ENCODE data around the gene ETF1.

Gene ETF1

DNA sequence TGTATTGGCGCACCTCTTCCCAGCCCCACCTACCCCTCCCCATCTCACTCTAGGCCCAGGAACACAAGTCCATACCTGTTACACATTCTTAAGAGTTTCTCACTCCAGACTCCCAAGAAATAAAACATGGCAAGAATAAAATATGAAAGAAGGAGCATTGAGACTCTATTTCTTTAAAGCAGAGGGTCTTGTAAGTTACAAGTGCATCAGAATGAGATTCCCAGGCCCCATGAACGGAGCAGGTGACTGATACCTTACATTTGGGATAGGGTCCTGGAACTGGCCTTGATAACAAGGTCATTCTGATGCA lies 72.0 kb downstream of the ETF1 start:
- peaks cover 14% of the 10 kb centered on the region for H3K4me1 ChIP-seq (ENCODE audit: control insufficient read depth, insufficient read depth, low read length, poor library complexity, severe bottlenecking)
- no peak overlapping the region for H3K4me3 ChIP-seq (ENCODE audit: insufficient read depth, low read depth, low read length, poor library complexity, severe bottlenecking)

DNA sequence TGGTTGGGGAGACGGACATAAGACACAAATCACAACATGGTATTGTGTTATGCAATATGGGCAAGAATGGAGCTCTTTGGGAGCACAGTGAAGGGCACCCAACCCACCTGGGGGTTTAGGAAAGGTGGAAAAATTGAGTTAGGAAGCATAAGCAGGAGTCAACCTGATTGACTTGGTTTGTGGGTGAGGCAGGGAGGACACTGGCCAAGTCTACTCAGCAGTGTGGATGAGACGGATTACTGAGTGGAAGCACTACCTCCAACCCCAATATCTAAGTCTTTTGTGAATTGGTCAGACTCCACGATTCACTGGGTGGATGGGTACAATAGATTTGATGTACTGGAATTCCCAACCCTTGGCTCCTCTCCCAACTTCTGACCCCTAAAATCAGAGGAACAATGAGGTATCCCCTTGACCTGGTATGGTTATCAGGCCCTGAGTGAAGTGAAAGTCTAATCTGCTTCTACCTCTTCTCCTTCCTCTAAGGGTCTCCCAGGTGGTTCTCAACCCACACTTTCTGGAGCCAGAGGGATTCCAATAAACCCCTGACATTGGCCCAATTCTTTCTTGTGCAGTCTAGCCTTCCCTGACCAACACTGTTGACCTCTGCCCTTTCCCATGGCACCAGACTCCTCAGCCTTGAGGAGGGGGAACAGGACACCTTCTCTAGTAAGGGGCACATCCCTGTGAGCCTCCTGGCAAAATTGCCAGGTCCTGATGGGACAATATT lies 72.5 kb downstream of the ETF1 start:
- no peaks in the 10 kb centered on the region for H3K9me3 ChIP-seq (ENCODE audit: control insufficient read depth, low read length)
- no peak overlapping the region for H3K27ac ChIP-seq (ENCODE audit: insufficient read depth, low read length, poor library complexity, severe bottlenecking)
- H3K36me3 ChIP-seq (ENCODE audit: control insufficient read depth, insufficient read depth, low read length) = no peaks in the 10 kb centered on the region
- peaks cover 15% of the 10 kb centered on the region for H3K4me1 ChIP-seq (ENCODE audit: control insufficient read depth, insufficient read depth, low read length, poor library complexity, severe bottlenecking)
- H3K27me3 ChIP-seq (replicated peaks; ENCODE audit: control insufficient read depth, insufficient read depth, low read length, poor library complexity, severe bottlenecking) = no peaks in the 10 kb centered on the region
- no peak for DNase-seq
- no peak overlapping the region for H3K4me3 ChIP-seq (ENCODE audit: insufficient read depth, low read depth, low read length, poor library complexity, severe bottlenecking)

More for the DNA sequence above, 72.0 kb downstream of the ETF1 start:
- DNase-seq = no peak
- H3K9me3 ChIP-seq (ENCODE audit: control insufficient read depth, low read length) = no peaks in the 10 kb centered on the region
- H3K36me3 ChIP-seq (ENCODE audit: control insufficient read depth, insufficient read depth, low read length) = no peaks in the 10 kb centered on the region
- no peak overlapping the region for H3K27ac ChIP-seq (ENCODE audit: insufficient read depth, low read length, poor library complexity, severe bottlenecking)
- no peaks in the 10 kb centered on the region for H3K27me3 ChIP-seq (replicated peaks; ENCODE audit: control insufficient read depth, insufficient read depth, low read length, poor library complexity, severe bottlenecking)

DNA sequence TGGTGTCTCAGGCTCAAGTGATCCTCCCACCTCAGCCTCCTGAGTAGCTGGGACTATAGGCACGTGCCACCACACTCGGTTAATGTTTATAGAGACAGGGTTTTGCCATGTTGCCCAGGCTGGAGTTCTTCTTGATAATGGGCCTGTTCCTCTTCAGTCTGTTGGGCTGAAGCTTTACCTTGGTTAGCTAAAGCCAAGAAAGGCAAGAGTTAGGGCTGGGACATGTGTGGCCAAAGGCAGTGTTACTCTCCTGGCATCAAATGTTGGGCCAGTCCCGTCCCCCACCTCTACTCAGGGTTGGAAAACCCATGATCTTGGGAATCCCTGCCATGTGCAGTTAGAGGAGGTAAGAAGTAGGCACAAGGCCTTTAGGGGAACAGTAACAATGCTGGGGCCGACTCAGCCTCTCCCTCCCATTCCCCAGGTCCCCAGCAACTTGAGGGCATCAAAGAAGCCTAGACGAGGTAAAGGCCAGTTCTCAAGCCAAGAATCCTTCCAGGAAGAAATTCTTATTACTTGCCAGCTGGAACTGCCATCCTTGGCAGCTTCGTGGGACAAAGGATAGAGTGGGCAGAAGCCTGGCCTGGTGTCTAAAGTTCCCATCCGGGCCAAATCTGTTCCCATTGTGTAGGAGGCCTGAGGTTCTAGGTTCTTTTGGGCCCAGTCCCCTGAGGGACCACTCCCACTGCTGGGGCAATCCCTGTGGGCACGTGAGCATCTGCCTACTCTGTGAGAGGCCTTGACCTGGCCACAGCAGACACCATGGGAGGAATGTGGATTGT lies 73.3 kb downstream of the ETF1 start:
- no peaks in the 10 kb centered on the region for H3K27me3 ChIP-seq (replicated peaks; ENCODE audit: control insufficient read depth, insufficient read depth, low read length, poor library complexity, severe bottlenecking)

DNA sequence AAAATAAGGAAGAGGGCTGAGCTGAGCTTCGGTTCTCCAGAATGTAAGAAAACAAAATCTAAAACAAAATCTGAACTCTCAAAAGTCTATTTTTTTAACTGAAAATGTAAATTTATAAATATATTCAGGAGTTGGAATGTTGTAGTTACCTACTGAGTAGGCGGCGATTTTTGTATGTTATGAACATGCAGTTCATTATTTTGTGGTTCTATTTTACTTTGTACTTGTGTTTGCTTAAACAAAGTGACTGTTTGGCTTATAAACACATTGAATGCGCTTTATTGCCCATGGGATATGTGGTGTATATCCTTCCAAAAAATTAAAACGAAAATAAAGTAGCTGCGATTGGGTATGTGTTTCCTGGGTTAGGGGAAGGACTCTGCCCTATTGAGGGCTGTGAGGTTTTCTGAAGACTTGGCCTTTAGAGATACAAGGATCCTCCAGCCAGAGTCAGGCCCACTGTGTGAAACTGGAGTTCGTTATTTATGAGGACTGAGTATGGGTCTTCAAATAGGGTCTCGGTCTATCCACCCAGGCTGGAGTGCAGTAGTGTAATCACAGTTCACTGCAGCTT lies 74.0 kb downstream of the ETF1 start:
- H3K27me3 ChIP-seq (replicated peaks; ENCODE audit: control insufficient read depth, insufficient read depth, low read length, poor library complexity, severe bottlenecking) = no peaks in the 10 kb centered on the region
- no peak overlapping the region for H3K4me3 ChIP-seq (ENCODE audit: insufficient read depth, low read depth, low read length, poor library complexity, severe bottlenecking)
- H3K9me3 ChIP-seq (ENCODE audit: control insufficient read depth, low read length) = no peaks in the 10 kb centered on the region
- H3K27ac ChIP-seq (ENCODE audit: insufficient read depth, low read length, poor library complexity, severe bottlenecking) = no peak overlapping the region
- no peaks in the 10 kb centered on the region for H3K36me3 ChIP-seq (ENCODE audit: control insufficient read depth, insufficient read depth, low read length)
- no peak for DNase-seq
- peaks cover 15% of the 10 kb centered on the region for H3K4me1 ChIP-seq (ENCODE audit: control insufficient read depth, insufficient read depth, low read length, poor library complexity, severe bottlenecking)

More for the DNA sequence above, 73.3 kb downstream of the ETF1 start:
- peak in 1 of 3 donors; percentile 21 for DNase-seq
- Histone ChIP-seq H3K9me3 (ENCODE audit: control insufficient read depth, low read length) (no peaks in the 10 kb centered on the region), H3K4me3 (ENCODE audit: insufficient read depth, low read depth, low read length, poor library complexity, severe bottlenecking) (no peak overlapping the region), H3K4me1 (ENCODE audit: control insufficient read depth, insufficient read depth, low read length, poor library complexity, severe bottlenecking) (peaks cover 15% of the 10 kb centered on the region), H3K36me3 (ENCODE audit: control insufficient read depth, insufficient read depth, low read length) (no peaks in the 10 kb centered on the region), H3K27ac (ENCODE audit: insufficient read depth, low read length, poor library complexity, severe bottlenecking) (no peak overlapping the region)

DNA sequence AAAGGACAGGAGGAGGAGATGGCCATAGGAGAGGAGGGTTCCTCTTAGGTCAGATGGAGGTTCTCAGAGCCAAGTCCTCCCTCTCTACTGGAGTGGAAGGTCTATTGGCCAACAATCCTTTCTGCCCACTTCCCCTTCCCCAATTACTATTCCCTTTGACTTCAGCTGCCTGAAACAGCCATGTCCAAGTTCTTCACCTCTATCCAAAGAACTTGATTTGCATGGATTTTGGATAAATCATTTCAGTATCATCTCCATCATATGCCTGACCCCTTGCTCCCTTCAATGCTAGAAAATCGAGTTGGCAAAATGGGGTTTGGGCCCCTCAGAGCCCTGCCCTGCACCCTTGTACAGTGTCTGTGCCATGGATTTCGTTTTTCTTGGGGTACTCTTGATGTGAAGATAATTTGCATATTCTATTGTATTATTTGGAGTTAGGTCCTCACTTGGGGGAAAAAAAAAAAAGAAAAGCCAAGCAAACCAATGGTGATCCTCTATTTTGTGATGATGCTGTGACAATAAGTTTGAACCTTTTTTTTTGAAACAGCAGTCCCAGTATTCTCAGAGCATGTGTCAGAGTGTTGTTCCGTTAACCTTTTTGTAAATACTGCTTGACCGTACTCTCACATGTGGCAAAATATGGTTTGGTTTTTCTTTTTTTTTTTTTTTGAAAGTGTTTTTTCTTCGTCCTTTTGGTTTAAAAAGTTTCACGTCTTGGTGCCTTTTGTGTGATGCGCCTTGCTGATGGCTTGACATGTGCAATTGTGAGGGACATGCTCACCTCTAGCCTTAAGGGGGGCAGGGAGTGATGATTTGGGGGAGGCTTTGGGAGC lies 74.7 kb downstream of the ETF1 start:
- H3K27ac ChIP-seq (ENCODE audit: insufficient read depth, low read length, poor library complexity, severe bottlenecking) = no peak overlapping the region
- H3K4me1 ChIP-seq (ENCODE audit: control insufficient read depth, insufficient read depth, low read length, poor library complexity, severe bottlenecking) = peaks cover 21% of the 10 kb centered on the region
- no peaks in the 10 kb centered on the region for H3K9me3 ChIP-seq (ENCODE audit: control insufficient read depth, low read length)
- H3K27me3 ChIP-seq (replicated peaks; ENCODE audit: control insufficient read depth, insufficient read depth, low read length, poor library complexity, severe bottlenecking) = no peaks in the 10 kb centered on the region
- no peak overlapping the region for H3K4me3 ChIP-seq (ENCODE audit: insufficient read depth, low read depth, low read length, poor library complexity, severe bottlenecking)
- H3K36me3 ChIP-seq (ENCODE audit: control insufficient read depth, insufficient read depth, low read length) = no peaks in the 10 kb centered on the region
- no peak for DNase-seq

DNA sequence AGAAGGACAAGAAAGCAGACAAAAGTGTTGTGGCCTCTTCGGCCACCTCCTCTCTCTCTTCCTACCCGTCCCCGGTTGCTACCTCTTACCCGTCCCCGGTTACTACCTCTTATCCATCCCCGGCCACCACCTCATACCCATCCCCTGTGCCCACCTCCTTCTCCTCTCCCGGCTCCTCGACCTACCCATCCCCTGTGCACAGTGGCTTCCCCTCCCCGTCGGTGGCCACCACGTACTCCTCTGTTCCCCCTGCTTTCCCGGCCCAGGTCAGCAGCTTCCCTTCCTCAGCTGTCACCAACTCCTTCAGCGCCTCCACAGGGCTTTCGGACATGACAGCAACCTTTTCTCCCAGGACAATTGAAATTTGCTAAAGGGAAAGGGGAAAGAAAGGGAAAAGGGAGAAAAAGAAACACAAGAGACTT lies 75.3 kb downstream of the ETF1 start:
- DNase-seq = peak in 2 of 3 donors; percentile 16 to 24
- Histone ChIP-seq H3K9me3 (ENCODE audit: control insufficient read depth, low read length) (no peaks in the 10 kb centered on the region), H3K4me1 (ENCODE audit: control insufficient read depth, insufficient read depth, low read length, poor library complexity, severe bottlenecking) (peaks cover 22% of the 10 kb centered on the region), H3K36me3 (ENCODE audit: control insufficient read depth, insufficient read depth, low read length) (no peaks in the 10 kb centered on the region), H3K27ac (ENCODE audit: insufficient read depth, low read length, poor library complexity, severe bottlenecking) (no peak overlapping the region), H3K27me3 (replicated peaks; ENCODE audit: control insufficient read depth, insufficient read depth, low read length, poor library complexity, severe bottlenecking) (no peaks in the 10 kb centered on the region), H3K4me3 (ENCODE audit: insufficient read depth, low read depth, low read length, poor library complexity, severe bottlenecking) (no peak overlapping the region)

DNA sequence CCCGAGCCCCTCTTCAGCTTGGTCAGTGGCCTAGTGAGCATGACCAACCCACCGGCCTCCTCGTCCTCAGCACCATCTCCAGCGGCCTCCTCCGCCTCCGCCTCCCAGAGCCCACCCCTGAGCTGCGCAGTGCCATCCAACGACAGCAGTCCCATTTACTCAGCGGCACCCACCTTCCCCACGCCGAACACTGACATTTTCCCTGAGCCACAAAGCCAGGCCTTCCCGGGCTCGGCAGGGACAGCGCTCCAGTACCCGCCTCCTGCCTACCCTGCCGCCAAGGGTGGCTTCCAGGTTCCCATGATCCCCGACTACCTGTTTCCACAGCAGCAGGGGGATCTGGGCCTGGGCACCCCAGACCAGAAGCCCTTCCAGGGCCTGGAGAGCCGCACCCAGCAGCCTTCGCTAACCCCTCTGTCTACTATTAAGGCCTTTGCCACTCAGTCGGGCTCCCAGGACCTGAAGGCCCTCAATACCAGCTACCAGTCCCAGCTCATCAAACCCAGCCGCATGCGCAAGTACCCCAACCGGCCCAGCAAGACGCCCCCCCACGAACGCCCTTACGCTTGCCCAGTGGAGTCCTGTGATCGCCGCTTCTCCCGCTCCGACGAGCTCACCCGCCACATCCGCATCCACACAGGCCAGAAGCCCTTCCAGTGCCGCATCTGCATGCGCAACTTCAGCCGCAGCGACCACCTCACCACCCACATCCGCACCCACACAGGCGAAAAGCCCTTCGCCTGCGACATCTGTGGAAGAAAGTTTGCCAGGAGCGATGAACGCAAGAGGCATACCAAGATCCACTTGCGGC lies 75.9 kb downstream of the ETF1 start:
- peaks cover 22% of the 10 kb centered on the region for H3K4me1 ChIP-seq (ENCODE audit: control insufficient read depth, insufficient read depth, low read length, poor library complexity, severe bottlenecking)
- H3K27me3 ChIP-seq (replicated peaks; ENCODE audit: control insufficient read depth, insufficient read depth, low read length, poor library complexity, severe bottlenecking) = no peaks in the 10 kb centered on the region
- no peaks in the 10 kb centered on the region for H3K36me3 ChIP-seq (ENCODE audit: control insufficient read depth, insufficient read depth, low read length)
- DNase-seq = peak in 2 of 3 donors; percentile 25 to 40
- H3K4me3 ChIP-seq (ENCODE audit: insufficient read depth, low read depth, low read length, poor library complexity, severe bottlenecking) = peak overlapping the region; percentile 90
- no peak overlapping the region for H3K27ac ChIP-seq (ENCODE audit: insufficient read depth, low read length, poor library complexity, severe bottlenecking)
- H3K9me3 ChIP-seq (ENCODE audit: control insufficient read depth, low read length) = no peaks in the 10 kb centered on the region

DNA sequence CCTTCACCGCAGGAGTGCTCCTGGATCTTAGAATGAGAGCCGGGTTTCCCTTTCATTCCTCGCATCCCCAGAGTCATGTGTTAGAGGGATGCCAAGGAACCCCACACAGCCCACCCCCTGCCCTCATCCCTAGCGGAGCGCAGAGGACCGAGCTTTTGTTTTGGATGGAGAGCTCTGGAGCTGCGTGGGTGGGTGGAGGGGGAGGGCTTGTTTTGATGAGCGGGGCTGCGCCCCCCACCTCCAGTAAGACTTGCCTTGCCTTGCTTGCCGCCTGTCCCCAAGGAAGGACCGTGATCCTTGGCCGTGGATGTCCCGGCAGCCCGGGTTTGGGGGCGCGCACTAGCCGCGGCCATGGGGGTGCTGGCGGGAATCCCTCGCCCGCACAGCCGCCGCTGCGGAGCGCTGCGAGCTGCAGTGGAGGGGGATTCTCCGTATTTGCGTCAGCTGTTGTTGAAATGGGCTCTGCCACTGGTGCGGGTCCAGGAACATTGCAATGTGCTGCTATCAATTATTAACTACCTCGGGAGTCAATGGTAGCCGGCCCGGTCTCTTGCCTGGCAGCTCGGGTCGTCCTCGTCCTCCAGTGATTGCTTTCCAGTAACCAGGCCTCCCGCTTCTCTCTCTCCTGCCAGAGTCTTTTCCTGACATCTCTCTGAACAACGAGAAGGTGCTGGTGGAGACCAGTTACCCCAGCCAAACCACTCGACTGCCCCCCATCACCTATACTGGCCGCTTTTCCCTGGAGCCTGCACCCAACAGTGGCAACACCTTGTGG lies 76.7 kb downstream of the ETF1 start:
- Histone ChIP-seq H3K4me3 (ENCODE audit: insufficient read depth, low read depth, low read length, poor library complexity, severe bottlenecking) (peak overlapping the region; percentile 90), H3K36me3 (ENCODE audit: control insufficient read depth, insufficient read depth, low read length) (no peaks in the 10 kb centered on the region), H3K4me1 (ENCODE audit: control insufficient read depth, insufficient read depth, low read length, poor library complexity, severe bottlenecking) (peaks cover 22% of the 10 kb centered on the region), H3K27me3 (replicated peaks; ENCODE audit: control insufficient read depth, insufficient read depth, low read length, poor library complexity, severe bottlenecking) (no peaks in the 10 kb centered on the region), H3K9me3 (ENCODE audit: control insufficient read depth, low read length) (no peaks in the 10 kb centered on the region), H3K27ac (ENCODE audit: insufficient read depth, low read length, poor library complexity, severe bottlenecking) (peak overlapping the region; percentile 21)
- DNase-seq = peak in 1 of 3 donors; percentile 14
